Measurements from ENCODE around the gene NOS3.
"Not testable (repeated sequence)": the region's sequence is repeated elsewhere in the genome, so short reads cannot be mapped to it uniquely, and the experiment has no call there.

The NOS3 gene

DNA sequence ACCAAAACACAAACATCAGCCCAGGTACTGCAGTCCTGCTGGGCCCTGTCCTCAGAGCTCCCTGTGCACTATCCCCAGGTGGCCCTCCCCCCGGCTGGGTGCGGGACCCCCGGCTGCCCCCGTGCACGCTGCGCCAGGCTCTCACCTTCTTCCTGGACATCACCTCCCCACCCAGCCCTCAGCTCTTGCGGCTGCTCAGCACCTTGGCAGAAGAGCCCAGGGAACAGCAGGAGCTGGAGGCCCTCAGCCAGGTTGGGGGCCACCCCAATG, 19.2 kb downstream of the NOS3 start:
- no peak for DNase-seq (ENCODE audit: low read depth)
- TF ChIP-seq, protein P1, sequence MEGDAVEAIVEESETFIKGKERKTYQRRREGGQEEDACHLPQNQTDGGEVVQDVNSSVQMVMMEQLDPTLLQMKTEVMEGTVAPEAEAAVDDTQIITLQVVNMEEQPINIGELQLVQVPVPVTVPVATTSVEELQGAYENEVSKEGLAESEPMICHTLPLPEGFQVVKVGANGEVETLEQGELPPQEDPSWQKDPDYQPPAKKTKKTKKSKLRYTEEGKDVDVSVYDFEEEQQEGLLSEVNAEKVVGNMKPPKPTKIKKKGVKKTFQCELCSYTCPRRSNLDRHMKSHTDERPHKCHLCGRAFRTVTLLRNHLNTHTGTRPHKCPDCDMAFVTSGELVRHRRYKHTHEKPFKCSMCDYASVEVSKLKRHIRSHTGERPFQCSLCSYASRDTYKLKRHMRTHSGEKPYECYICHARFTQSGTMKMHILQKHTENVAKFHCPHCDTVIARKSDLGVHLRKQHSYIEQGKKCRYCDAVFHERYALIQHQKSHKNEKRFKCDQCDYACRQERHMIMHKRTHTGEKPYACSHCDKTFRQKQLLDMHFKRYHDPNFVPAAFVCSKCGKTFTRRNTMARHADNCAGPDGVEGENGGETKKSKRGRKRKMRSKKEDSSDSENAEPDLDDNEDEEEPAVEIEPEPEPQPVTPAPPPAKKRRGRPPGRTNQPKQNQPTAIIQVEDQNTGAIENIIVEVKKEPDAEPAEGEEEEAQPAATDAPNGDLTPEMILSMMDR (conservative IDR thresholded peaks at IDR 0.05; ENCODE audit: low read length) = no peak
- H3K4me3 ChIP-seq (ENCODE audit: low read length) = no peak overlapping the region

DNA sequence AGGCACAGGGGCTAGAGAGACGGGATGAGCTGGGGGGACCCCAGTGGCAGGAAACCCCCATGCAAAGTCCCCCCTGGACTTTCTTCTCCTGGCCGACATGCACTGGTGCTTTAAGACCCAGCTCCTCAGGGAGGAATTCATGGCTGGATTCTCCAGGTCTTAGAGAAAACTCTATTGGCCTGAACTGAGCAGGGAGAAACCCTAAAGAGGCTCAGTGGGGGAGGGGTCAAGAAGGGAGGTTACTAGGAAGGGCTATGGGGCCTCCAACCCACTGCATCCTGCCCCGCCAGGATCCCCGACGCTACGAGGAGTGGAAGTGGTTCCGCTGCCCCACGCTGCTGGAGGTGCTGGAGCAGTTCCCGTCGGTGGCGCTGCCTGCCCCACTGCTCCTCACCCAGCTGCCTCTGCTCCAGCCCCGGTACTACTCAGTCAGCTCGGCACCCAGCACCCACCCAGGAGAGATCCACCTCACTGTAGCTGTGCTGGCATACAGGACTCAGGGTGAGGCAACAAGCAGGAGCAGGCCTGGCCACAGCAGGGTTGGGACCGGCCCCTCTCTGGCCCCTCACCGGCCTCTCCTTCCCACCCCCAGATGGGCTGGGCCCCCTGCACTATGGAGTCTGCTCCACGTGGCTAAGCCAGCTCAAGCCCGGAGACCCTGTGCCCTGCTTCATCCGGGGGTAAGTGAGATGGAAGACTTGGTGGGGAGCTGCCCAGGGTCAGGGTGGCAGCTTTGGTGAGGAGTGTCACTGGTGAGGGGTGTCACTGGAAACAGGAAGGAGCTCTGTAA, 19.7 kb downstream of the NOS3 start:
- TF ChIP-seq, protein P1 (conservative IDR thresholded peaks at IDR 0.05; ENCODE audit: low read length) = no peak

DNA sequence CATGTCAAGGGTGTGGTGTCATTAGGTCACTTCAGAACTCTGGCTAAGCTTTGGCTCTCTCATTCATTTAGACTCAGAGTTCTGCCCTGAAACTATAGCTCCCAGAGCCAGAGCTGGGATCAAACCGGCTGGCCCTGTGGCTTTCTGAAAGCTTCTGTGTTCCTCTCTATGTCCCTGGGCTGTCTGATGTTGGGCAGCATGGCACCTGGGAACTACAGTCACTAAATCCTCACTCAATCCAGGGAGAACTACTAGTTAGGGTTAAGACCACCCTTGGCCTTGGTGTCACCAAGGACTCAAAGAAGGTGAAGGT, 20.2 kb downstream of the NOS3 start:
- TF ChIP-seq, protein P1 (conservative IDR thresholded peaks at IDR 0.05; ENCODE audit: low read length) = no peak
- H3K4me3 ChIP-seq (ENCODE audit: low read length) = no peak overlapping the region
- no peak for DNase-seq (ENCODE audit: low read depth)

More for the DNA sequence above, 19.7 kb downstream of the NOS3 start:
- peak; percentile 16 for DNase-seq (ENCODE audit: low read depth)
- H3K4me3 ChIP-seq (ENCODE audit: low read length) = no peak overlapping the region; the same call in 1 of the 2 replicates

DNA sequence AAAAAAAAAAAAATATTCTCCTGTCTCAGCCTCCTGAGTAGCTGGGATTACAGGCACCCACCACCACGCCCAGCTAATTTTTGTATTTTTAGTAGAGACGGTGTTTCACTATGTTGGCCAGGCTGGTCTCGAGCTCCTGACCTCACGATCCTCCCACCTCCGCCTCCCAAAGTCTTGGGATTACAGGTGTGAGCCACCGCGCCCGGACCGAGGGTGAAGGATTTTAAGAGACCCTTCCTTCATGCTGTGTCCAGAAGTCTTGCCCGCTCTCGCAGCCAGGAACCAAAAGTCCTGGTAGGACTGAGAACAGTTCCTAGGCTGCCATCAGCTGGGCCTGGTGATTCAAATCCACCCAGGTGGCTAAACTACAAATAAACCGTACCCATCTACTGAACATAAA, 20.8 kb downstream of the NOS3 start:
- H3K4me3 ChIP-seq (ENCODE audit: low read length); DNase-seq (ENCODE audit: low read depth): not testable (repeated sequence)

DNA sequence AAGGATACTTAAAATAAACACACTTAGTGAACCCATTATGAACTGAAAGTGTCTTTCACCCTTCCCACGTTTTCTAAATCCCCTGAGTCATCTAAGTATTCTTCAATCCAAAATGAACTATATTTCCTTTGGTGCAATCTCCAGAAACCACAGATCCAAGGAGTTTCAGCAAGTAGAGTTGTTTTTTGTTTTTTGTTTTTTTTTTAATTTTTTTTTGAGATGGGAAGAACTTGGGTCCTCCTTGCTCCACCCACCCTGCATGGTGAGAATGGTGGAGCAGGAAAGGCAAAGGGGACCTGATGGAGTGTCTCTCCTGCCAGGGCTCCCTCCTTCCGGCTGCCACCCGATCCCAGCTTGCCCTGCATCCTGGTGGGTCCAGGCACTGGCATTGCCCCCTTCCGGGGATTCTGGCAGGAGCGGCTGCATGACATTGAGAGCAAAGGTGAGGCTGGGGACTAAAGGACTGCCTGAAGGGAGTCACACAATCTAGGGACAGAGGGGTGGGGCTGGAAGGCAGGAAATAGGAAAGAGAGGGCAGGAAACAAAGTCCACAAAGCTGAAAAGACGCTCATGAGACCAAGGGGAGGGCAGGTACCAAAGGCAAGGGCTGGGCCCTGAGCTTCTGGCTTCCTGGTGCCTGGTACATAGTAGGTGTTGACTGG, 21.3 kb downstream of the NOS3 start:
- DNase-seq (ENCODE audit: low read depth) = no peak
- no peak overlapping the region for H3K4me3 ChIP-seq (ENCODE audit: low read length)

DNA sequence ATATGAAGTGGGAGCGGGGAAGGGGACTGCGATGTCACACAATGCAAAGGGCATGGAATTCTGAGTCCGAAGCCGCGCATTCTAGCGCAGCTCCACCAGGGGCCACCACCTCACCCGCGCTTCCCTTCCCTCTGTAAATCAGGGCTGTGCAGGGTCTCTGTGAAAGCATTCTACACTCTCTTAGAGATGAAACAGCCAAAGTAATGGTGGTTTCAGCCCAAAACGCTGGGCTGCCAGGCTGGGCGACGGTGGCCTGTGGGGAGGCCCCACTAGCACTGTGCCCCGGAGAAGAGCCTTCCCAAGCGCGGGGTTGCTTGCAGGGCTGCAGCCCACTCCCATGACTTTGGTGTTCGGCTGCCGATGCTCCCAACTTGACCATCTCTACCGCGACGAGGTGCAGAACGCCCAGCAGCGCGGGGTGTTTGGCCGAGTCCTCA, 22.1 kb downstream of the NOS3 start:
- H3K4me3 ChIP-seq (ENCODE audit: low read length) = no peak overlapping the region
- TF ChIP-seq, protein P1 (conservative IDR thresholded peaks at IDR 0.05; ENCODE audit: low read length) = peak; percentile 67
- DNase-seq (ENCODE audit: low read depth) = peak; percentile 28

More for the DNA sequence above, 21.3 kb downstream of the NOS3 start:
- TF ChIP-seq, protein P1 (conservative IDR thresholded peaks at IDR 0.05; ENCODE audit: low read length) = no peak

DNA sequence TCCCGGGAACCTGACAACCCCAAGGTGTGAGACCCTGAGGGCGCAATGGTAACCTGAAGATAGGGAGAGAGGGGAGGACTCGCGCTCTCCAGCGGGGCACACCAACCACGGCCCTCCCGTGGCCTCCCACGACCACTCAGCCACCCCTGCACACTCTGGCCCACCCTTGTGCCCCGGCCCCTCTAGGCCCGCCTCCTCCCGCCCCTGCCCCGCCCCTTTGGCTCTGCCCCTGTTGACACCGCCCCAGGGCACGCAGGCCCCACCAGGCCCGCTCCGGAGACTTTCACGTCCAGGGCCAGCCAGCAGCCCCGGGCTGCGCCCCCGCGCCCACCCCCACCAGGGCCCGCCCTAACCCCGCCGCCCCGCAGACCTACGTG, 22.5 kb downstream of the NOS3 start:
- TF ChIP-seq, protein P1 (conservative IDR thresholded peaks at IDR 0.05; ENCODE audit: low read length) = no peak
- peak overlapping the region; percentile 54 for H3K4me3 ChIP-seq (ENCODE audit: low read length)
- DNase-seq (ENCODE audit: low read depth) = no peak
